Activated naive CD8-positive, alpha-beta T cell treated with anti-CD3 and anti-CD28 coated beads, Interleukin-2, amount 50 U/mL, for 16 hours (primary cell): ENCODE results near the gene FBXL4.

Experiments
- DNase-seq: peaks from one replicate; pipeline ENCODE4 v3.0.0-alpha.2; 2020; ENCODE audit warnings: low read depth, low spot score

Gene FBXL4

GRCh38 chr6:98838975-98839374, 108.8 kb downstream of the FBXL4 start:
- no peak for DNase-seq

- DNase-seq: no peak
Measured at GRCh38 chr6:98838032-98838431, 109.7 kb downstream of the FBXL4 start.

GRCh38 chr6:98836962-98837944, 110.5 kb downstream of the FBXL4 start:
- DNase-seq: no peak

- DNase-seq: no peak
Measured at GRCh38 chr6:98836025-98836961, 111.5 kb downstream of the FBXL4 start.

- no peak for DNase-seq
Measured at GRCh38 chr6:98835149-98836024, 112.4 kb downstream of the FBXL4 start.

- peak; percentile 21 for DNase-seq
Measured at GRCh38 chr6:98834060-98835031, 113.4 kb downstream of the FBXL4 start, which contains the start of gene POU3F2. Gene POU3F2 (plus strand): TSS chr6:98834574. CDS start chr6:98834874, 300 bp downstream.

- no peak for DNase-seq
Measured at GRCh38 chr6:98833307-98834059, 114.3 kb downstream of the FBXL4 start.

- DNase-seq: no peak
Measured at GRCh38 chr6:98833057-98833306, 114.8 kb downstream of the FBXL4 start.

- no peak for DNase-seq
Measured at GRCh38 chr6:98832284-98833056, 115.3 kb downstream of the FBXL4 start.

GRCh38 chr6:98831959-98832283, 115.8 kb downstream of the FBXL4 start:
- no peak for DNase-seq

GRCh38 chr6:98831057-98831958, 116.4 kb downstream of the FBXL4 start:
- DNase-seq: no peak

GRCh38 chr6:98830146-98830545, 117.6 kb downstream of the FBXL4 start:
- DNase-seq: no peak

GRCh38 chr6:98828941-98829411, 118.8 kb downstream of the FBXL4 start:
- DNase-seq: no peak

GRCh38 chr6:98828211-98828788, 119.4 kb downstream of the FBXL4 start:
- DNase-seq: no peak

GRCh38 chr6:98827295-98828159, 120.2 kb downstream of the FBXL4 start:
- no peak for DNase-seq

- DNase-seq: no peak
Measured at GRCh38 chr6:98825600-98826230, 122.0 kb downstream of the FBXL4 start.
